ENCODE data around the gene LRRN2. TPM values are rescaled to one million over a fixed set of nuclear protein-coding genes. Genes with fewer than 3 reads are reported as not detected.

The LRRN2 gene
- polyA plus RNA-seq, 2 of the 4 experiments (the other 2 are of a cell fraction) = 3.6 to 6.6 TPM

GRCh38 chr1:204673209-204673608 is 12.3 kb downstream of the LRRN2 start:
- no peaks in the 10 kb centered on the region for H3K9me3 ChIP-seq
- no peak overlapping the region for H3K27ac ChIP-seq
- CTCF ChIA-PET = interaction anchor here (1.5 to 3.3 kb wide), 3 partner anchors 73 to 134 kb away, joined by 3 to 15 read pairs (median 8); no protein-coding TSS in a partner anchor
- TF ChIP-seq KDM1A (IDR thresholded peaks at IDR 0.05; ENCODE audit: low read depth) (no peak), CEBPB (IDR thresholded peaks at IDR 0.05) (no peak), NFE2L2 (conservative IDR thresholded peaks at IDR 0.05; ENCODE audit: low read length) (no peak), CTCF (IDR thresholded peaks at IDR 0.05) (no peak), JUNB (IDR thresholded peaks at IDR 0.05) (no peak), NPAS2 (CRISPR knock-in tag; IDR thresholded peaks at IDR 0.05; ENCODE audit: borderline replicate concordance) (no peak), POLR2A (IDR thresholded peaks at IDR 0.05; ENCODE audit: low read length) (no peak), E2F6 (IDR thresholded peaks at IDR 0.05; ENCODE audit: borderline replicate concordance, low read depth) (no peak), ZSCAN20 (CRISPR knock-in tag; IDR thresholded peaks at IDR 0.05) (no peak), MAZ (IDR thresholded peaks at IDR 0.05; ENCODE audit: borderline replicate concordance, low read depth, low read length) (no peak), PBX3 (IDR thresholded peaks at IDR 0.05) (no peak), ZC3H11A (IDR thresholded peaks at IDR 0.05) (no peak), MYC (IDR thresholded peaks at IDR 0.05; ENCODE audit: borderline replicate concordance, low read length) (no peak), RCOR1 (IDR thresholded peaks at IDR 0.05; ENCODE audit: low read depth, low read length) (no peak)
- FAIRE-seq (no peak), DNase-seq (ENCODE audit: low read depth in 1 of 2, low spot score in 1 of 2) (no peak), ATAC-seq (no peak)
- no peak overlapping the region for H3K4me2 ChIP-seq
- H3K4me3 ChIP-seq = no peak overlapping the region
- POLR2A ChIA-PET = no interaction called here
- H3K4me1 ChIP-seq = peaks cover 11% of the 10 kb centered on the region
- 86% methylated on average over 2 of the region's 2 CpGs for WGBS (ENCODE audit: missing lambda C conversion rate)

GRCh38 chr1:204672482-204673121 is 12.9 kb downstream of the LRRN2 start:
- Histone ChIP-seq H3K27ac (no peak overlapping the region), H3K4me2 (no peak overlapping the region), H3K9me3 (no peaks in the 10 kb centered on the region), H3K4me1 (peaks cover 11% of the 10 kb centered on the region), H3K4me3 (no peak overlapping the region)
- 79% methylated on average over 10 of the region's 10 CpGs for WGBS (ENCODE audit: missing lambda C conversion rate)
- no peak for TF ChIP-seq FOSL2 (IDR thresholded peaks at IDR 0.05)
- TF ChIP-seq FOSL2 (CRISPR knock-in tag; IDR thresholded peaks at IDR 0.05) = no peak
- no peak for TF ChIP-seq NPAS2 (CRISPR knock-in tag; IDR thresholded peaks at IDR 0.05; ENCODE audit: borderline replicate concordance)
- TF ChIP-seq GATA3 (IDR thresholded peaks at IDR 0.05; ENCODE audit: borderline replicate concordance) = no peak
- TF ChIP-seq HOXB13 (CRISPR knock-in tag; IDR thresholded peaks at IDR 0.05; ENCODE audit: low read depth) = no peak
- no peak for TF ChIP-seq RCOR1 (IDR thresholded peaks at IDR 0.05; ENCODE audit: low read depth, low read length)
- no peak for TF ChIP-seq RNF2 (IDR thresholded peaks at IDR 0.05; ENCODE audit: borderline replicate concordance, low read depth)
- no peak for TF ChIP-seq POLR2AphosphoS2 (conservative IDR thresholded peaks at IDR 0.05; ENCODE audit: low read length)
- TF ChIP-seq KDM1A (IDR thresholded peaks at IDR 0.05; ENCODE audit: low read depth) = no peak
- no peak for TF ChIP-seq HES2 (IDR thresholded peaks at IDR 0.05)
- no peak for TF ChIP-seq POLR2A (IDR thresholded peaks at IDR 0.05; ENCODE audit: low read length)
- no peak for TF ChIP-seq CBX2 (IDR thresholded peaks at IDR 0.05; ENCODE audit: borderline replicate concordance, low read depth)
- POLR2A ChIA-PET = no interaction called here
- ATAC-seq (no peak), FAIRE-seq (no peak), DNase-seq (ENCODE audit: low read depth in 1 of 2, low spot score in 1 of 2) (no peak)
- CTCF ChIA-PET = interaction anchor here (0.7 to 3.3 kb wide), 5 partner anchors 74 to 134 kb away, joined by 3 to 15 read pairs (median 4); no protein-coding TSS in a partner anchor

All from A549 (cell line).